ENCODE data around the gene OAS3.

The OAS3 gene

GRCh38 chr12:112963227-112963861 is 25.1 kb downstream of the OAS3 start:
- DNase-seq, result no peak

- DNase-seq, result no peak
Observed at GRCh38 chr12:112964067-112964670, 25.9 kb downstream of the OAS3 start.

- DNase-seq, result no peak
Observed at GRCh38 chr12:112964915-112965314, 26.6 kb downstream of the OAS3 start.

- DNase-seq, result no peak
Observed at GRCh38 chr12:112965643-112966042, 27.4 kb downstream of the OAS3 start.

- no peak for DNase-seq
Observed at GRCh38 chr12:112967306-112967705, 29.0 kb downstream of the OAS3 start.

GRCh38 chr12:112967858-112968257 is 29.6 kb downstream of the OAS3 start:
- DNase-seq, result no peak

- DNase-seq, result no peak
Observed at GRCh38 chr12:112969547-112970306, 31.5 kb downstream of the OAS3 start.

- no peak for DNase-seq
Observed at GRCh38 chr12:112970391-112970790, 32.1 kb downstream of the OAS3 start.

GRCh38 chr12:112971248-112971647 is 33.0 kb downstream of the OAS3 start:
- DNase-seq, result no peak

GRCh38 chr12:112973011-112973735 is 34.9 kb downstream of the OAS3 start:
- no peak for DNase-seq

- no peak for DNase-seq
Observed at GRCh38 chr12:112973818-112974231, 35.6 kb downstream of the OAS3 start.

GRCh38 chr12:112974904-112975303 is 36.6 kb downstream of the OAS3 start:
- DNase-seq, result no peak

- DNase-seq, result no peak
Observed at GRCh38 chr12:112977139-112977538, 38.9 kb downstream of the OAS3 start.

GRCh38 chr12:112977641-112978040 is 39.4 kb downstream of the OAS3 start:
- no peak for DNase-seq

- peak; percentile 85 for DNase-seq
Observed at GRCh38 chr12:112978163-112979040, 40.1 kb downstream of the OAS3 start, which contains the start of gene OAS2. Gene OAS2, plus strand, starts transcription at chr12:112978519. Its CDS starts 90 bp downstream, at chr12:112978609.

GRCh38 chr12:112979041-112979680 is 40.9 kb downstream of the OAS3 start:
- DNase-seq, result peak; percentile 56

GRCh38 chr12:112980491-112981158 is 42.4 kb downstream of the OAS3 start:
- DNase-seq, result no peak

GRCh38 chr12:112985642-112986290 is 47.5 kb downstream of the OAS3 start:
- no peak for DNase-seq

GRCh38 chr12:112986291-112986800 is 48.1 kb downstream of the OAS3 start:
- DNase-seq, result no peak

GRCh38 chr12:112987561-112987960 is 49.3 kb downstream of the OAS3 start:
- no peak for DNase-seq

Data from stimulated activated CD4-positive, alpha-beta T cell treated with anti-CD3 and anti-CD28 coated beads, Interleukin-1b, Interleukin-23, amount 100 ng/mL, for 48 hours (primary cell).